ENCODE measurements around the gene FUCA2.

DNA sequence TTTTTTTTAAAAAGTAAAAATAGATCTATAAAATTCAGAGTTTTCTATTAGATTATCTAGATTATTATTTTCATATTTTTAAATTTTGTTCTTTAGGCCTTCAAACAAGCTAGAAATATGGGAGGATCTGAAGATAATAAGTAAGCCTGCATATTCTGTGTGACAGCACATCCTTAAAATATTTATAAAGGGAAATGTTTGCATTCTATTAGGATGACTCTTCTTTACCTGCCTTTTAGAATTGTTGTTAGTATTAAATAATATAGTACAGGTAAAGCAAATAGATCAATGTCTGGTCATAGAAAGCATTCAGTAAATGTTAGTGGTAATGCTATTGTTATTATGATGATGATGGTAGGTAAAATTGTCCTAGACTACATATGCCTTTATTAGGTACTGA, 43.5 kb downstream of the FUCA2 start:
- TF ChIP-seq, protein P1, sequence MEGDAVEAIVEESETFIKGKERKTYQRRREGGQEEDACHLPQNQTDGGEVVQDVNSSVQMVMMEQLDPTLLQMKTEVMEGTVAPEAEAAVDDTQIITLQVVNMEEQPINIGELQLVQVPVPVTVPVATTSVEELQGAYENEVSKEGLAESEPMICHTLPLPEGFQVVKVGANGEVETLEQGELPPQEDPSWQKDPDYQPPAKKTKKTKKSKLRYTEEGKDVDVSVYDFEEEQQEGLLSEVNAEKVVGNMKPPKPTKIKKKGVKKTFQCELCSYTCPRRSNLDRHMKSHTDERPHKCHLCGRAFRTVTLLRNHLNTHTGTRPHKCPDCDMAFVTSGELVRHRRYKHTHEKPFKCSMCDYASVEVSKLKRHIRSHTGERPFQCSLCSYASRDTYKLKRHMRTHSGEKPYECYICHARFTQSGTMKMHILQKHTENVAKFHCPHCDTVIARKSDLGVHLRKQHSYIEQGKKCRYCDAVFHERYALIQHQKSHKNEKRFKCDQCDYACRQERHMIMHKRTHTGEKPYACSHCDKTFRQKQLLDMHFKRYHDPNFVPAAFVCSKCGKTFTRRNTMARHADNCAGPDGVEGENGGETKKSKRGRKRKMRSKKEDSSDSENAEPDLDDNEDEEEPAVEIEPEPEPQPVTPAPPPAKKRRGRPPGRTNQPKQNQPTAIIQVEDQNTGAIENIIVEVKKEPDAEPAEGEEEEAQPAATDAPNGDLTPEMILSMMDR (IDR thresholded peaks at IDR 0.05; ENCODE audit: borderline replicate concordance, extremely low read depth, low read length, poor library complexity, severe bottlenecking) = no peak
- TF ChIP-seq EZH2 (IDR thresholded peaks at IDR 0.05; ENCODE audit: borderline replicate concordance, low read depth, low read length, severe bottlenecking) = no peak
